Activated gamma-delta T cell treated with Interleukin-2 at 50 U/mL for 16 hours (primary cell): ENCODE results near the gene EXT2.

Experiments used
- DNase-seq: peaks from one replicate; pipeline ENCODE4 v3.0.0-alpha.2; 2020

EXT2 gene

DNA sequence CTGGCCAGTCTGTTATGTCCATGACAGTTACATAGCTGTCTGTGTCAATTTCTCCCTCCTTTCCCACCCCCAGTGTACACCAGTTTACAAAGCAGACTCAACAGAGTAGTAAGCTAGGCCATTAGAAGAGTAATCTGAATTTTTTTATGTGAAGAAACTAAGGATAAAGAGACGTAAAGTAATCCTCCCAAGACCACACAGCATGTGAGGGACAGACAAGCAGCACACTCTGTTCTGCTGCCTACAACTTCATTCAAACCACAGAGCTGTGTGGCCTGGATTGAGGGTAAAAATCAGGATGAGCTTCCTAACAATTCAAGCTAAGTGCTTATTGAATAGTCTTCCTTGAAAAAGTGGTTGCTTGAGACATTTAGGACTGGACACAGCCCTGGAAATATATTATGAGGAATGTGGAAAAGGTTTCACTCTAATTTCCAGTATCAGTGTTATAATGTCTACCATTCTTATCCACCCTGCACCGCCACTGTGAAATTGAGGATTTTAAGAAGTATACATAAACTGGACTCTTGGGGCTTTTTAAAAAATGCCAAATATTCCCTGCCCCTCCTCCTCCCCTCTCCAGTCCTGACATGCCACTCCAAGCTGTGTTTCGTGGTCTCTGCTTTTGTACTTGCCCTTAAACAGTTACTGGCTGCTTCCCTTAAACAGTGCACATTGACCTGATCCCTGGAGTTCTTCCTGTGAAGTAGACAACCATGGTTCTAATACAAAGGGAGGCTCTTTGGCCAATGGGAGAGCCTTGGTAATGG, 40.9 kb downstream of the EXT2 start:
- DNase-seq, result no peak

- DNase-seq, result no peak
Observed at GRCh38 chr11:44137057-44137456, 41.6 kb downstream of the EXT2 start.

DNA sequence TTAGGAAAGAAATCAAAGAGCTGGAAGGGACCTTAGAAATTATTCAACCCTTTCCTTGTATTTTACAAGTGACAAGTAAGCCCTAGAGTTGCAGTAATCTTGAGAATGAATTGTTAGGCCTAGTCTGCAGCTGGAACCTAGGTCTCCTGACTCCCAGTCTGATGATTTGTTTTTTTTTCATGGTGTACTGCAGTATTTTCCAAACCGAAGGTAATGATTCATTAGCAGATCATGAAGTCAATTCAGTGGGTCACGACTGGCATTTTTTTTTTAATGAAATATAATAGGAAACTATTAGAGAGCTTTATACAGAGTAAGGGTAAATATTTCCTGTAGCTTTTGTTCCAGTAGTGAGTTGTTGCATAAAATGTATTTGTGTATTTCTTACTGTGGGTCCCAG, 42.8 kb downstream of the EXT2 start:
- DNase-seq, result no peak

- no peak for DNase-seq
Observed at GRCh38 chr11:44138980-44139379, 43.5 kb downstream of the EXT2 start.

- no peak for DNase-seq
Observed at GRCh38 chr11:44139565-44140330, 44.3 kb downstream of the EXT2 start.

- DNase-seq, result no peak
Observed at GRCh38 chr11:44140372-44140771, 44.9 kb downstream of the EXT2 start.

- no peak for DNase-seq
Observed at GRCh38 chr11:44140805-44141204, 45.3 kb downstream of the EXT2 start.

- DNase-seq, result no peak
Observed at GRCh38 chr11:44143987-44144909, 48.8 kb downstream of the EXT2 start.

DNA sequence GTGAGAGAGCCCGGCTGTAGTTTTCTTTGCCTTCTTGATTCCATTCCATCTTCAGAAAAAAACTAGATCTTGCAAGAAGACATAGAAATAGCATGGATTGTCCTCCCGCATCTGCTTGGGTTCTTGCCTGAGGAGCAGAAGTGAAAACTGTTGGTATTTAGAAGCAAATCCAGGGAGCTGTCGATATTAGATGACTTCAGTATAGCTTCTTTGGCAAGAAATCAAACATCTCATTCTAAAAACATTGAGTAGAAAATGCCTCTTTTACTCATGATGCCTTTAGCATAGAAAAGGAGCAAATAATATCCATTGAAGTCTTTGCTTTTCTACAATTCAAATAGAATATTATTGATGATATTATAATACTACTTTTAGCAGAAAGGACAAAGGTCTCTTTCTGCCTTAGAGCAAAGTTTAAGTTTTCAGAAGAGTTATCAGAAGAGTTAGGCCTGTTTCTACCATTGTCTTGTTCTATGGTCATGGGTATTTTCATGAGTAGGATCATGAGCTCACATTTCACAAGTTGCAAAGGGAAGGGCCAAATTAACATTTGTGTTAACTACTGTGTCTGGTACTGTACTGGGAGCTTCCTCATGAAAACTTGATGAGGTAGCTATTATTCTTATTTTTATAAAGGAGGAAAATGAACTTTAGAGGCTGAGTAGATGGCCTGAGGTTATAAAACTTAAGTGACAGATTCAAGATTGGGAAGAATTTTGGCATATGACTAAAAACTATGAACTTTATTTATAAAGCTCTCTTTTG, 49.7 kb downstream of the EXT2 start:
- DNase-seq, result no peak

- no peak for DNase-seq
Observed at GRCh38 chr11:44146931-44147330, 51.5 kb downstream of the EXT2 start.

- DNase-seq, result no peak
Observed at GRCh38 chr11:44147751-44148150, 52.3 kb downstream of the EXT2 start.

DNA sequence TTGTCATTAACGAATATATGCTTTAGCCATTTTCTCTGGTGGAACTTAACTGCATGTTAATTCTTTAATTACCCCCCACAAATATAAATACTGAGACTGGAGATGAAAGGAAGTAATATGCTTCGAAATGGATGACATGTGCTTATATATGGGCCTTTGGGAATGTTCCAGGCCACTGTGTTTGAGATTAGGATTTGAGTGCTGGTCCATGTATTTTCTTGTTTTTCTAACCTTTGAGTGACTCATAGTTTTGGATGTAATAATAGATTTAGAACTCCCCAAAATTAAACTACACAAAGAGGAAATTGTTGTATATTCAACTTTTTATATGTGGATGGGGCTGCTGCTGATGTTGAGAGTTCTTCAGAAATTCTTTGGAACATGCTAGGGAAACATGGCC, 54.2 kb downstream of the EXT2 start:
- DNase-seq, result no peak

- DNase-seq, result no peak
Observed at GRCh38 chr11:44150401-44150800, 54.9 kb downstream of the EXT2 start.

DNA sequence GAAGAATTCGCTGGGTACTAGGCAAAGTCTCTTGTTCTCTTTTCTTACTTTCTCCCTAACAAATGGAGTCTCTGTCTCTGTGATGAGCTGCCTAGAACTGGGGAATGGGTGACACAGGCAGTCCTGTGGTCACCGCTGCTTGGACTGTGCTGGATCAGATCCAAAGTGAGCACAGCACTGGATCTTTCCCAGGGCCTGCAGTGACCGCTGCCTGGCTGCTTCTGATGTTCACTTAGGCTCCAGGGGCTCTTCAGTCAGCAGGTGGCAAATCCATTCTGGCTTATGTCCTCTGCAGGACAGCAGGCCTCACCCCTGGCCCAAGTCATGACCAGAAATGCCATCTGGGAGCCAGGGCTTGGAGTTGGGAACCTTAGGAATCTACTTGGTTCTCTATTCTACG, 61.5 kb downstream of the EXT2 start:
- DNase-seq, result no peak

DNA sequence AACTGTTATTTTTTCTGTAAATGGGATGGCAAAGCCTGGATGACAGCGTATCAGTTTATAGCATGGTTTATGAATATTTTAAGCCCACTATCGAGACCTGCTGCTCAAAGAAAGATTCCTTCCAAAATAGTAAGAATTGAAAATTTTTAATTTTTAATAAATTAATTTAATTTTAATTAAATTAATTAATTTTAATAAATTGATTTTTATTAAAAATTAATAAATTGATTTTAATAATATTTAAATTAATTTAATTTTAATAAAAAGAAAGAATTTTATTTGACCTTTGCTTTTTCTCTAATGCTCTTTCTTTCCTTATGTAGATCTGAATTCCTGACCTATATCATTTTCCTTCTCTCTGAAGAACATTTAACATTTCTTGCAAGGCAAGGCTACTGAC, 62.9 kb downstream of the EXT2 start:
- DNase-seq, result no peak

- DNase-seq, result no peak
Observed at GRCh38 chr11:44159848-44160721, 64.6 kb downstream of the EXT2 start.

GRCh38 chr11:44162004-44162403, 66.5 kb downstream of the EXT2 start:
- DNase-seq, result no peak

DNA sequence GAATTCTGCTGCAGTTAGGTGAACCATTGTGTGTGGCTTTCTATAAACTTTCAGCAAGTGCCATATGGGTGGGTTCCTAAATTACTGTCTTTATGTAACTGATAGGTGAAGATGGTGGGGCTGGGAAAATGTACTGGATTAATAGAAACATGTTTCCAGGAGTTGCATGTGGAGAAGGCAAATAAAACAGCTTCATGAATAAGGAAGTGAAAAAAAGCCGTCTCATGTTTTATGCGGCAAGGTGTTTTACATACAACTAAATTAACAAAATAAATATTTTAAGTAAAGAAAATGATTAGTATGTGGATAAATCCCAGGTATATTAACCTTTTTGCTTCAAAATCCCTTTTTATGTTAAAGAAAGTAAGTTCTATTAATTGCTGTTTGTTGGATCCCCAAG, 67.2 kb downstream of the EXT2 start:
- no peak for DNase-seq

DNA sequence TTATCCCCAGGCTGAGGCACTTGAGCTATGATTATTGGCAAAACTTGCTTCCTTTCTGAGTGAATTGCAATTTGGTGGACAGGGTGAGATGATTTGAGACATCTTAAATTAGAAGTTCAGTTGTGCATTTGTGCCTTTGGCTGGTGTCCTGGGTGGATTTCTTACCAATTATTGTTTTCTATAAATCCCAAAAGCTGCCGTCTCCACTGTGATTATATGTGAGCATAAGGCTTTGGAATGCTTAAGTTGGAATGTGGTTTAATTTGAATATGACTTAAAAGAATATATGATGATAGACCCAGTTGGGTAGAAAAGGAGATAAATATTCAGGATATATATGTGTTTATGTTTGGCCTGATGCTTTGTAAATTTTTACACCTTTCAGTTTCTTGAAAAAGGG, 70.0 kb downstream of the EXT2 start:
- no peak for DNase-seq

GRCh38 chr11:44167046-44167445, 71.6 kb downstream of the EXT2 start:
- DNase-seq, result no peak

GRCh38 chr11:44171518-44171917, 76.0 kb downstream of the EXT2 start:
- no peak for DNase-seq

- DNase-seq, result no peak
Observed at GRCh38 chr11:44172966-44173365, 77.5 kb downstream of the EXT2 start.
